HepG2 (cell line): ENCODE measurements around the gene SMO. TPM values are rescaled to one million over a fixed set of nuclear protein-coding genes. Genes with fewer than 3 reads are reported as not detected.

Experiments
- CHD2 ChIP-seq: IDR thresholded peaks from 2 replicates; pipeline ENCODE4 v1.6.1; 2011; ENCODE audit warnings: low read depth, low read length, improper control_type of control experiment
- JUN ChIP-seq: sonication (generic); formaldehyde crosslinking; IDR thresholded peaks from 2 replicates; pipeline ENCODE4 v1.4.0; 2020; ENCODE audit warnings: mild to moderate bottlenecking, missing genetic modification reagents
- KAT7 ChIP-seq: IDR thresholded peaks from 2 replicates; pipeline ENCODE4 v1.6.1; 2018; ENCODE audit warnings: borderline replicate concordance, missing compliant biosample characterization
- RARA ChIP-seq: IDR thresholded peaks from 2 replicates; pipeline ENCODE4 v1.6.1; 2016; ENCODE audit warnings: missing genetic modification reagents, missing compliant biosample characterization
- ZBTB21 ChIP-seq: sonication (generic); formaldehyde crosslinking; IDR thresholded peaks from 2 replicates; pipeline ENCODE4 v1.4.0; 2020; ENCODE audit warnings: missing genetic modification reagents
- ZNF562 ChIP-seq: sonication (generic); formaldehyde crosslinking; IDR thresholded peaks from 2 replicates; pipeline ENCODE4 v1.8.0; 2022; ENCODE audit warnings: missing genetic modification reagents, borderline replicate concordance
- polyA plus RNA-seq, 8 experiments: library from polyadenylated mRNA; depleted of rRNA in 3 of 8; stranded (reverse) in 7 of 8; unstranded in 1 of 8; fragments of >200 nt; fragmentation: Illumina TruSeq in 4 of 8; extraction: Trizol in 4 of 8; gene quantifications; 2 replicates each; pipeline versions ENCODE4 v1.2.1 to v1.2.3, GENCODE V29; 2011 to 2016; ENCODE audit warnings: low read depth in 4 of 8, missing spikeins in 1 of 8, mixed read lengths in 1 of 8; ENCODE audit not compliant: insufficient read depth in 1 of 8
- total RNA-seq, 5 experiments: library from RNA; depleted of rRNA; stranded (reverse); fragments of >200 nt; fragmentation: Illumina TruSeq; extraction: Trizol; gene quantifications; 2 replicates each; pipeline ENCODE4 v1.2.3, GENCODE V29; 2016; ENCODE audit warnings: low read depth in 1 of 5
- TF ChIP-seq, protein P1 (sequence below): sonication (generic); formaldehyde crosslinking; IDR thresholded peaks from 2 replicates; pipeline ENCODE4 v1.8.1; 2023; ENCODE audit warnings: mild to moderate bottlenecking, moderate library complexity, missing genetic modification reagents
- TF ChIP-seq, protein P2 (sequence below): sonication (generic); formaldehyde crosslinking; IDR thresholded peaks from 2 replicates; pipeline ENCODE4 v1.4.0; 2020; ENCODE audit warnings: missing genetic modification reagents, borderline replicate concordance
- TF ChIP-seq, protein P3 (sequence below): sonication (generic); formaldehyde crosslinking; IDR thresholded peaks from 2 replicates; pipeline ENCODE4 v1.5.0; 2020; ENCODE audit warnings: mild to moderate bottlenecking, missing genetic modification reagents
- TF ChIP-seq, protein P4 (sequence below): sonication (generic); formaldehyde crosslinking; IDR thresholded peaks from 2 replicates; pipeline ENCODE4 v1.8.0; 2022; ENCODE audit warnings: missing genetic modification reagents, mild to moderate bottlenecking, borderline replicate concordance

The SMO gene
- total and polyA plus RNA-seq, 2 of the 13 experiments (the other 11 are each of a cell fraction or from before 2014, with no cell fraction given) = 23.8 to 32.3 TPM

DNA sequence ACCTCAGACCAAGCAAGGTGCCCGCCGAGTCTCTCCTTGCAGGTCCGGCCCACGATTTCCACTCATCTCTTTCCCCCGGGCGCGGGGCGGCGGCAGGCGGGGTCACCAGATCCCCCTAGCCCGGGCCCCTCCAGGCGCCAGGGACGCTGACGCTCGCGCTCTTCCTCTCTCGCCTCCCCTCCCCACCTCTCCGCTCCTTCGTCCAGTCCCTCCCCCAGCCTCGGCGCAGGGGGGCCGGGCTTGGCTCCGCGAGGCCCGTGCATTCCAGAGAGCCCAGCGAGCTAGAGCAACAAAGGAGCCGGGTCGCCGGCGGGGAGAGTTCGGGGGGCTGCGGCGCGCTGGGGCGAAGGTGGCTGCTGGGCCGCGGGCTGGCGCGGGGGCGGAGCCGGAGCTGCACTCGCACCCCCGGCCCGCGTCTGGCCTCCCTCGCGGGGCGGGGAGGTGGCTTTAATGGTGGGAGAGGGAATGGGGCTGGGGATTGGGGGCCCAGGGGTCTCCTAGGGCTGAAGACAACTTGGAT, at the start of gene SMO (continued):
- TF ChIP-seq, protein P1, sequence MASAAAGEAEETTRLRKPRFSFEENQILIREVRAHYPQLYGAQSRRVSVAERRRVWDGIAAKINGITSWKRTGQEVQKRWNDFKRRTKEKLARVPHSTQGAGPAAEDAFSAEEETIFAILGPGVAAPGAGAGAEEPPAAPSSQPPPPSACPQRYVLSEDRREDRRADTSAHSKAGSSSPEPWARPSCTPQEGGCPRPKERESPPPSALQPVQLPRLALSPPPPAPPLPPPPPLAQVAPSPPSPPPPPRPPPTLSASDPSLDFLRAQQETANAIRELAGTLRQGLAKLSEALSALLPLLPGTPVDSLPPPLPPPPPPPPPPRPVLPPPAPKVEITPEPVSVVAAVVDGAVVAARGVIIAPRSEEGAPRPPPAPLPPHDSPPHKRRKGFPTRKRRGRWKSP (CRISPR knock-in tag) = no peak
- TF ChIP-seq, protein P2, sequence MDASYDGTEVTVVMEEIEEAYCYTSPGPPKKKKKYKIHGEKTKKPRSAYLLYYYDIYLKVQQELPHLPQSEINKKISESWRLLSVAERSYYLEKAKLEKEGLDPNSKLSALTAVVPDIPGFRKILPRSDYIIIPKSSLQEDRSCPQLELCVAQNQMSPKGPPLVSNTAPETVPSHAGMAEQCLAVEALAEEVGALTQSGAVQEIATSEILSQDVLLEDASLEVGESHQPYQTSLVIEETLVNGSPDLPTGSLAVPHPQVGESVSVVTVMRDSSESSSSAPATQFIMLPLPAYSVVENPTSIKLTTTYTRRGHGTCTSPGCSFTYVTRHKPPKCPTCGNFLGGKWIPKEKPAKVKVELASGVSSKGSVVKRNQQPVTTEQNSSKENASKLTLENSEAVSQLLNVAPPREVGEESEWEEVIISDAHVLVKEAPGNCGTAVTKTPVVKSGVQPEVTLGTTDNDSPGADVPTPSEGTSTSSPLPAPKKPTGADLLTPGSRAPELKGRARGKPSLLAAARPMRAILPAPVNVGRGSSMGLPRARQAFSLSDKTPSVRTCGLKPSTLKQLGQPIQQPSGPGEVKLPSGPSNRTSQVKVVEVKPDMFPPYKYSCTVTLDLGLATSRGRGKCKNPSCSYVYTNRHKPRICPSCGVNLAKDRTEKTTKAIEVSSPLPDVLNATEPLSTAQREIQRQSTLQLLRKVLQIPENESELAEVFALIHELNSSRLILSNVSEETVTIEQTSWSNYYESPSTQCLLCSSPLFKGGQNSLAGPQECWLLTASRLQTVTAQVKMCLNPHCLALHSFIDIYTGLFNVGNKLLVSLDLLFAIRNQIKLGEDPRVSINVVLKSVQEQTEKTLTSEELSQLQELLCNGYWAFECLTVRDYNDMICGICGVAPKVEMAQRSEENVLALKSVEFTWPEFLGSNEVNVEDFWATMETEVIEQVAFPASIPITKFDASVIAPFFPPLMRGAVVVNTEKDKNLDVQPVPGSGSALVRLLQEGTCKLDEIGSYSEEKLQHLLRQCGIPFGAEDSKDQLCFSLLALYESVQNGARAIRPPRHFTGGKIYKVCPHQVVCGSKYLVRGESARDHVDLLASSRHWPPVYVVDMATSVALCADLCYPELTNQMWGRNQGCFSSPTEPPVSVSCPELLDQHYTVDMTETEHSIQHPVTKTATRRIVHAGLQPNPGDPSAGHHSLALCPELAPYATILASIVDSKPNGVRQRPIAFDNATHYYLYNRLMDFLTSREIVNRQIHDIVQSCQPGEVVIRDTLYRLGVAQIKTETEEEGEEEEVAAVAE (CRISPR knock-in tag) = 0 out of 2 replicates have a peak, but pooled peaks have one; percentile 38
- TF ChIP-seq, protein P3, sequence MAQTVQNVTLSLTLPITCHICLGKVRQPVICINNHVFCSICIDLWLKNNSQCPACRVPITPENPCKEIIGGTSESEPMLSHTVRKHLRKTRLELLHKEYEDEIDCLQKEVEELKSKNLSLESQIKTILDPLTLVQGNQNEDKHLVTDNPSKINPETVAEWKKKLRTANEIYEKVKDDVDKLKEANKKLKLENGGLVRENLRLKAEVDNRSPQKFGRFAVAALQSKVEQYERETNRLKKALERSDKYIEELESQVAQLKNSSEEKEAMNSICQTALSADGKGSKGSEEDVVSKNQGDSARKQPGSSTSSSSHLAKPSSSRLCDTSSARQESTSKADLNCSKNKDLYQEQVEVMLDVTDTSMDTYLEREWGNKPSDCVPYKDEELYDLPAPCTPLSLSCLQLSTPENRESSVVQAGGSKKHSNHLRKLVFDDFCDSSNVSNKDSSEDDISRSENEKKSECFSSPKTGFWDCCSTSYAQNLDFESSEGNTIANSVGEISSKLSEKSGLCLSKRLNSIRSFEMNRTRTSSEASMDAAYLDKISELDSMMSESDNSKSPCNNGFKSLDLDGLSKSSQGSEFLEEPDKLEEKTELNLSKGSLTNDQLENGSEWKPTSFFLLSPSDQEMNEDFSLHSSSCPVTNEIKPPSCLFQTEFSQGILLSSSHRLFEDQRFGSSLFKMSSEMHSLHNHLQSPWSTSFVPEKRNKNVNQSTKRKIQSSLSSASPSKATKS = no peak
- peak; percentile 82; the same call in 1 of the 2 replicates for TF ChIP-seq KAT7 (CRISPR knock-in tag)
- no peak for TF ChIP-seq ZNF562
- no peak for TF ChIP-seq CHD2
- TF ChIP-seq, protein P4, sequence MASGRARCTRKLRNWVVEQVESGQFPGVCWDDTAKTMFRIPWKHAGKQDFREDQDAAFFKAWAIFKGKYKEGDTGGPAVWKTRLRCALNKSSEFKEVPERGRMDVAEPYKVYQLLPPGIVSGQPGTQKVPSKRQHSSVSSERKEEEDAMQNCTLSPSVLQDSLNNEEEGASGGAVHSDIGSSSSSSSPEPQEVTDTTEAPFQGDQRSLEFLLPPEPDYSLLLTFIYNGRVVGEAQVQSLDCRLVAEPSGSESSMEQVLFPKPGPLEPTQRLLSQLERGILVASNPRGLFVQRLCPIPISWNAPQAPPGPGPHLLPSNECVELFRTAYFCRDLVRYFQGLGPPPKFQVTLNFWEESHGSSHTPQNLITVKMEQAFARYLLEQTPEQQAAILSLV (CRISPR knock-in tag) = 0 out of 2 replicates have a peak, but pooled peaks have one; percentile 28
- peak; percentile 34 for TF ChIP-seq RARA (CRISPR knock-in tag)
- no peak for TF ChIP-seq JUN (CRISPR knock-in tag)
- TF ChIP-seq ZBTB21 (CRISPR knock-in tag) = no peak
